Bronchial epithelial cell (primary cell): ENCODE measurements around the gene MAPT. TPM values are rescaled to one million over a fixed set of nuclear protein-coding genes. Genes with fewer than 3 reads are reported as not detected.

Experiments
- DNase-seq: peaks from one replicate; pipeline ENCODE4 v3.0.0-alpha.2; 2010; ENCODE audit warnings: low read depth
- FAIRE-seq: peaks from 2 replicates; lab custom pipeline; 2011; peaks lifted over from hg19 to GRCh38; lab: Jason Lieb, UNC
- H3K27me3 ChIP-seq: 2 replicates; pipeline ENCODE4 v1.5.1; 2011; ENCODE audit warnings: low read length; ENCODE audit not compliant: control insufficient read depth, insufficient read depth
- H3K36me3 ChIP-seq: 2 replicates; pipeline ENCODE4 v1.5.1; 2011; ENCODE audit warnings: low read length; ENCODE audit not compliant: control insufficient read depth, insufficient read depth
- H3K4me3 ChIP-seq: 2 replicates; pipeline ENCODE4 v1.5.1; 2011; ENCODE audit warnings: mild to moderate bottlenecking, low read depth, low read length, control low read depth
- total RNA-seq: library from RNA; depleted of rRNA; stranded (reverse); fragments of >200 nt; gene quantifications from 2 replicates; pipeline ENCODE4 v1.2.1, GENCODE V29; 2014
- TF ChIP-seq, protein P1 (sequence below): IDR thresholded peaks from 2 replicates; pipeline ENCODE4 v1.5.1; 2011; ENCODE audit warnings: mild to moderate bottlenecking, moderate library complexity, low read length, control low read depth, inconsistent platforms; ENCODE audit not compliant: insufficient read depth, severe bottlenecking

Gene MAPT
- total RNA-seq, 1 donor from 2014 or later = 0.26 TPM

DNA sequence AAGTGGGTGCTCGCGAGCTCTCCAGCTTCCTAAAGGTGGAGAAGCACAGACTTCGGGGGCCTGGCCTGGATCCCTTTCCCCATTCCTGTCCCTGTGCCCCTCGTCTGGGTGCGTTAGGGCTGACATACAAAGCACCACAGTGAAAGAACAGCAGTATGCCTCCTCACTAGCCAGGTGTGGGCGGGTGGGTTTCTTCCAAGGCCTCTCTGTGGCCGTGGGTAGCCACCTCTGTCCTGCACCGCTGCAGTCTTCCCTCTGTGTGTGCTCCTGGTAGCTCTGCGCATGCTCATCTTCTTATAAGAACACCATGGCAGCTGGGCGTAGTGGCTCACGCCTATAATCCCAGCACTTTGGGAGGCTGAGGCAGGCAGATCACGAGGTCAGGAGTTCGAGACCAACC lies 102.8 kb downstream of the MAPT start:
- FAIRE-seq (no peak), DNase-seq (no peak)
- Histone ChIP-seq H3K27me3 (no peaks in the 10 kb centered on the region), H3K36me3 (no peaks in the 10 kb centered on the region), H3K4me3 (no peak overlapping the region)
- TF ChIP-seq, protein P1, sequence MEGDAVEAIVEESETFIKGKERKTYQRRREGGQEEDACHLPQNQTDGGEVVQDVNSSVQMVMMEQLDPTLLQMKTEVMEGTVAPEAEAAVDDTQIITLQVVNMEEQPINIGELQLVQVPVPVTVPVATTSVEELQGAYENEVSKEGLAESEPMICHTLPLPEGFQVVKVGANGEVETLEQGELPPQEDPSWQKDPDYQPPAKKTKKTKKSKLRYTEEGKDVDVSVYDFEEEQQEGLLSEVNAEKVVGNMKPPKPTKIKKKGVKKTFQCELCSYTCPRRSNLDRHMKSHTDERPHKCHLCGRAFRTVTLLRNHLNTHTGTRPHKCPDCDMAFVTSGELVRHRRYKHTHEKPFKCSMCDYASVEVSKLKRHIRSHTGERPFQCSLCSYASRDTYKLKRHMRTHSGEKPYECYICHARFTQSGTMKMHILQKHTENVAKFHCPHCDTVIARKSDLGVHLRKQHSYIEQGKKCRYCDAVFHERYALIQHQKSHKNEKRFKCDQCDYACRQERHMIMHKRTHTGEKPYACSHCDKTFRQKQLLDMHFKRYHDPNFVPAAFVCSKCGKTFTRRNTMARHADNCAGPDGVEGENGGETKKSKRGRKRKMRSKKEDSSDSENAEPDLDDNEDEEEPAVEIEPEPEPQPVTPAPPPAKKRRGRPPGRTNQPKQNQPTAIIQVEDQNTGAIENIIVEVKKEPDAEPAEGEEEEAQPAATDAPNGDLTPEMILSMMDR = no peak

DNA sequence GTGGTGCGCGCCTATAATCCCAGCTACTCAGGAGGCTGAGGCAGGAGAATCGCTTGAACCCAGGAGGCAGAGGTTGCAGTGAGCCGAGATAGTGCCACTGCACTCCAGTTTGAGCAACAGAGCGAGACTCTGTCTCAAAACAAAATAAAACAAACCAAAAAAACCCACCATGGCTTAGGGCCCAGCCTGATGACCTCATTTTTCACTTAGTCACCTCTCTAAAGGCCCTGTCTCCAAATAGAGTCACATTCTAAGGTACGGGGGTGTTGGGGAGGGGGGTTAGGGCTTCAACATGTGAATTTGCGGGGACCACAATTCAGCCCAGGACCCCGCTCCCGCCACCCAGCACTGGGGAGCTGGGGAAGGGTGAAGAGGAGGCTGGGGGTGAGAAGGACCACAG lies 103.3 kb downstream of the MAPT start:
- no peak overlapping the region for H3K4me3 ChIP-seq
- FAIRE-seq (no peak), DNase-seq (no peak)
- no peaks in the 10 kb centered on the region for H3K27me3 ChIP-seq
- TF ChIP-seq, protein P1 = no peak
- no peaks in the 10 kb centered on the region for H3K36me3 ChIP-seq

DNA sequence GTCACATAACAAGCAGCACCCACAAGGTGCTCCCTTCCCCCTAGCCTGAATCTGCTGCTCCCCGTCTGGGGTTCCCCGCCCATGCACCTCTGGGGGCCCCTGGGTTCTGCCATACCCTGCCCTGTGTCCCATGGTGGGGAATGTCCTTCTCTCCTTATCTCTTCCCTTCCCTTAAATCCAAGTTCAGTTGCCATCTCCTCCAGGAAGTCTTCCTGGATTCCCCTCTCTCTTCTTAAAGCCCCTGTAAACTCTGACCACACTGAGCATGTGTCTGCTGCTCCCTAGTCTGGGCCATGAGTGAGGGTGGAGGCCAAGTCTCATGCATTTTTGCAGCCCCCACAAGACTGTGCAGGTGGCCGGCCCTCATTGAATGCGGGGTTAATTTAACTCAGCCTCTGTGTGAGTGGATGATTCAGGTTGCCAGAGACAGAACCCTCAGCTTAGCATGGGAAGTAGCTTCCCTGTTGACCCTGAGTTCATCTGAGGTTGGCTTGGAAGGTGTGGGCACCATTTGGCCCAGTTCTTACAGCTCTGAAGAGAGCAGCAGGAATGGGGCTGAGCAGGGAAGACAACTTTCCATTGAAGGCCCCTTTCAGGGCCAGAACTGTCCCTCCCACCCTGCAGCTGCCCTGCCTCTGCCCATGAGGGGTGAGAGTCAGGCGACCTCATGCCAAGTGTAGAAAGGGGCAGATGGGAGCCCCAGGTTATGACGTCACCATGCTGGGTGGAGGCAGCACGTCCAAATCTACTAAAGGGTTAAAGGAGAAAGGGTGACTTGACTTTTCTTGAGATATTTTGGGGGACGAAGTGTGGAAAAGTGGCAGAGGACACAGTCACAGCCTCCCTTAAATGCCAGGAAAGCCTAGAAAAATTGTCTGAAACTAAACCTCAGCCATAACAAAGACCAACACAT lies 104.9 kb downstream of the MAPT start, which contains the start of gene STH:
STH (plus strand) TSS at position 264 of the 913 bp plus-strand sequence; CDS start at position 294, 30 bp downstream.
- Histone ChIP-seq H3K27me3 (no peaks in the 10 kb centered on the region), H3K36me3 (no peaks in the 10 kb centered on the region), H3K4me3 (no peak within 1 kb of the TSS)
- TF ChIP-seq, protein P1 = no peak
- no peak for DNase-seq
- no peak for FAIRE-seq

DNA sequence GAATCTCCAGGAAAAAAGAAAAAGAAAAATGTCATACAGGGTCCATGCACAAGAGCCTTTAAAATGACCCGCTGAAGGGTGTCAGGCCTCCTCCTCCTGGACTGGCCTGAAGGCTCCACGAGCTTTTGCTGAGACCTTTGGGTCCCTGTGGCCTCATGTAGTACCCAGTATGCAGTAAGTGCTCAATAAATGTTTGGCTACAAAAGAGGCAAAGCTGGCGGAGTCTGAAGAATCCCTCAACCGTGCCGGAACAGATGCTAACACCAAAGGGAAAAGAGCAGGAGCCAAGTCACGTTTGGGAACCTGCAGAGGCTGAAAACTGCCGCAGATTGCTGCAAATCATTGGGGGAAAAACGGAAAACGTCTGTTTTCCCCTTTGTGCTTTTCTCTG lies 105.5 kb downstream of the MAPT start:
- H3K36me3 ChIP-seq = no peaks in the 10 kb centered on the region
- no peaks in the 10 kb centered on the region for H3K27me3 ChIP-seq
- TF ChIP-seq, protein P1 = no peak
- H3K4me3 ChIP-seq = no peak overlapping the region
- no peak for DNase-seq
- no peak for FAIRE-seq

DNA sequence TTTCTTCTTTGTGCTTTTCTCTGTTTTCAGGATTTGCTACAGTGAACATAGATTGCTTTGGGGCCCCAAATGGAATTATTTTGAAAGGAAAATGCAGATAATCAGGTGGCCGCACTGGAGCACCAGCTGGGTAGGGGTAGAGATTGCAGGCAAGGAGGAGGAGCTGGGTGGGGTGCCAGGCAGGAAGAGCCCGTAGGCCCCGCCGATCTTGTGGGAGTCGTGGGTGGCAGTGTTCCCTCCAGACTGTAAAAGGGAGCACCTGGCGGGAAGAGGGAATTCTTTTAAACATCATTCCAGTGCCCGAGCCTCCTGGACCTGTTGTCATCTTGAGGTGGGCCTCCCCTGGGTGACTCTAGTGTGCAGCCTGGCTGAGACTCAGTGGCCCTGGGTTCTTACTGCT lies 105.9 kb downstream of the MAPT start:
- Histone ChIP-seq H3K27me3 (no peaks in the 10 kb centered on the region), H3K36me3 (no peaks in the 10 kb centered on the region), H3K4me3 (no peak overlapping the region)
- TF ChIP-seq, protein P1 = no peak
- FAIRE-seq (no peak), DNase-seq (no peak)
